ENCODE data around the gene PRRX2.

- TF ChIP-seq EZH2 (IDR thresholded peaks at IDR 0.05; ENCODE audit: insufficient read depth, poor library complexity, severe bottlenecking) (no peak), EZH2phosphoT487 (IDR thresholded peaks at IDR 0.05; ENCODE audit: insufficient read depth, low read depth) (no peak)
Observed at GRCh38 chr9:129617167-129617566, 48.3 kb upstream of the PRRX2 start.
